H1 (cell line): ENCODE data around the gene LCMT1. TPM values are rescaled to one million over a fixed set of nuclear protein-coding genes. Genes with fewer than 3 reads are reported as not detected.

Experiments
- CTCF ChIA-PET: fragments of 300-600 bp; sonication (Branson Sonifier 250); formaldehyde crosslinking; loops from one replicate; lab custom pipeline; 2021; ENCODE audit not compliant: partially characterized antibody; lab: Charles Lee
- POLR2A ChIA-PET: fragments of 300-600 bp; sonication (Branson Sonifier 250); formaldehyde crosslinking; loops from one replicate; lab custom pipeline; 2021; ENCODE audit warnings: inconsistent platforms; ENCODE audit not compliant: partially characterized antibody; lab: Charles Lee
- DNase-seq, 2 experiments: peaks; one replicate each; pipeline versions ENCODE4 v3.0.0 to v3.0.0-alpha.2; 2010 to 2022; ENCODE audit warnings: low spot score in 2 of 2, low read depth in 1 of 2, mixed read lengths in 1 of 2
- FAIRE-seq: peaks from 2 replicates; lab custom pipeline; 2011; peaks lifted over from hg19 to GRCh38; lab: Jason Lieb, UNC
- H2AFZ ChIP-seq: 2 replicates; pipeline ENCODE4 v1.8.1; 2012; ENCODE audit warnings: low read length, inconsistent platforms
- H2AK5ac ChIP-seq: 2 replicates; pipeline ENCODE4 v1.6.1; 2013; ENCODE audit warnings: low read depth, low read length
- H2BK120ac ChIP-seq: replicated peaks from 2 replicates; pipeline ENCODE3; 2013; ENCODE audit warnings: low read depth, low read length, inconsistent platforms
- H2BK12ac ChIP-seq: 2 replicates; pipeline ENCODE4 v1.6.1; 2013; ENCODE audit warnings: low read depth, low read length
- H2BK15ac ChIP-seq: 2 replicates; pipeline ENCODE4 v1.6.1; 2013; ENCODE audit warnings: low read length
- H2BK20ac ChIP-seq: 2 replicates; pipeline ENCODE4 v1.6.1; 2013; ENCODE audit warnings: low read length
- H2BK5ac ChIP-seq: 2 replicates; pipeline ENCODE4 v1.6.1; 2013; ENCODE audit warnings: low read depth, low read length
- H3K14ac ChIP-seq: 2 replicates; pipeline ENCODE4 v1.6.1; 2013; ENCODE audit warnings: inconsistent platforms; ENCODE audit not compliant: insufficient read length
- H3K18ac ChIP-seq: 2 replicates; pipeline ENCODE4 v1.6.1; 2013; ENCODE audit warnings: low read length; ENCODE audit errors: extremely low read depth
- H3K23ac ChIP-seq: 2 replicates; pipeline ENCODE4 v1.6.1; 2013; ENCODE audit warnings: inconsistent platforms; ENCODE audit not compliant: insufficient read length
- H3K23me2 ChIP-seq: 2 replicates; pipeline ENCODE4 v1.6.1; 2013; ENCODE audit warnings: low read depth, low read length
- H3K27ac ChIP-seq: 2 replicates; pipeline ENCODE4 v1.6.1; 2011; ENCODE audit warnings: low read depth, low read length, inconsistent platforms
- H3K27me3 ChIP-seq, 4 experiments: replicated peaks in 1 of 4; 1 replicate in 1 of 4; 2 replicates in 3 of 4; pipeline versions ENCODE4 v1.6.1 to v1.8.1; 2011 to 2013; ENCODE audit warnings: low read length in 3 of 4, mild to moderate bottlenecking in 3 of 4, inconsistent platforms in 2 of 4, mixed read lengths in 2 of 4, moderate library complexity in 1 of 4; ENCODE audit not compliant: control insufficient read depth in 3 of 4, insufficient read depth in 3 of 4; ENCODE audit errors: extremely low read depth in 1 of 4
- H3K36me3 ChIP-seq, 4 experiments: 2 replicates each; pipeline versions ENCODE4 v1.6.1 to v1.8.1; 2011 to 2013; ENCODE audit warnings: mild to moderate bottlenecking in 4 of 4, low read length in 3 of 4, moderate library complexity in 2 of 4, control low read depth in 1 of 4, inconsistent platforms in 1 of 4; ENCODE audit not compliant: insufficient read depth in 4 of 4, control insufficient read depth in 2 of 4
- H3K4ac ChIP-seq: replicated peaks from 2 replicates; pipeline ENCODE3; 2013; ENCODE audit warnings: low read length, low read depth, mixed read lengths, inconsistent platforms; ENCODE audit not compliant: insufficient read length
- H3K4me1 ChIP-seq, 4 experiments: replicated peaks in 1 of 4; 1 replicate in 1 of 4; 2 replicates in 3 of 4; pipeline versions ENCODE4 v1.6.1 to v1.8.1; 2011 to 2013; ENCODE audit warnings: low read length in 3 of 4, inconsistent platforms in 2 of 4, mixed read lengths in 1 of 4; ENCODE audit not compliant: insufficient read depth in 4 of 4, control insufficient read depth in 3 of 4
- H3K4me2 ChIP-seq, 2 experiments: 2 replicates each; pipeline versions ENCODE4 v1.6.1 to v1.8.1; 2011 to 2013; ENCODE audit warnings: low read depth in 2 of 2, low read length in 2 of 2, control low read depth in 1 of 2, inconsistent platforms in 1 of 2, mild to moderate bottlenecking in 1 of 2; ENCODE audit not compliant: insufficient read depth in 1 of 2
- H3K4me3 ChIP-seq, 4 experiments: fragments of 200-600, 300-600 bp in 1 of 4; sonication (generic), shearing (Covaris generic), sonication (Bioruptor Twin) in 1 of 4; 2 replicates each; pipeline versions ENCODE4 v1.5.1 to v1.8.1; 2011 to 2016; ENCODE audit warnings: low read length in 4 of 4, low read depth in 3 of 4, control low read depth in 2 of 4, inconsistent platforms in 2 of 4, mild to moderate bottlenecking in 2 of 4, mixed read lengths in 1 of 4, moderate library complexity in 1 of 4; ENCODE audit not compliant: insufficient read depth in 2 of 4; ENCODE audit errors: extremely low read depth in 1 of 4
- H3K56ac ChIP-seq: replicated peaks from 2 replicates; pipeline ENCODE3; 2013; ENCODE audit warnings: low read depth, mild to moderate bottlenecking, mixed read lengths, low read length, inconsistent platforms; ENCODE audit not compliant: insufficient read length
- H3K79me1 ChIP-seq: 2 replicates; pipeline ENCODE4 v1.6.1; 2013; ENCODE audit warnings: low read depth, low read length, control low read depth
- H3K79me2 ChIP-seq, 2 experiments: 2 replicates each; pipeline versions ENCODE4 v1.6.1 to v1.8.1; 2012 to 2013; ENCODE audit warnings: low read length in 2 of 2, mild to moderate bottlenecking in 2 of 2, inconsistent platforms in 1 of 2; ENCODE audit not compliant: insufficient read depth in 2 of 2, control insufficient read depth in 1 of 2
- H3K9ac ChIP-seq, 4 experiments: replicated peaks in 1 of 4; 1 replicate in 1 of 4; 2 replicates in 3 of 4; pipeline versions ENCODE4 v1.6.1 to v1.8.1; 2011 to 2013; ENCODE audit warnings: low read depth in 3 of 4, low read length in 3 of 4, control low read depth in 2 of 4, mild to moderate bottlenecking in 2 of 4, moderate library complexity in 2 of 4, inconsistent platforms in 1 of 4; ENCODE audit errors: extremely low read depth in 1 of 4
- H3K9me3 ChIP-seq, 2 experiments: 2 replicates each; pipeline versions ENCODE4 v1.6.1 to v1.8.1; 2012 to 2013; ENCODE audit warnings: mild to moderate bottlenecking in 2 of 2, moderate library complexity in 2 of 2, control low read depth in 1 of 2, inconsistent platforms in 1 of 2, low read depth in 1 of 2, low read length in 1 of 2, mixed read lengths in 1 of 2; ENCODE audit not compliant: insufficient read depth in 2 of 2
- H4K20me1 ChIP-seq, 2 experiments: replicated peaks in 1 of 2; 2 replicates each; pipeline versions ENCODE3 to v1.8.1; 2011 to 2013; ENCODE audit warnings: inconsistent platforms in 2 of 2, low read length in 2 of 2, mild to moderate bottlenecking in 1 of 2; ENCODE audit not compliant: insufficient read depth in 2 of 2, control insufficient read depth in 1 of 2
- H4K5ac ChIP-seq: 2 replicates; pipeline ENCODE4 v1.6.1; 2013; ENCODE audit warnings: low read length, low read depth, mixed read lengths, inconsistent platforms; ENCODE audit not compliant: insufficient read length
- H4K8ac ChIP-seq: 2 replicates; pipeline ENCODE4 v1.8.0; 2013; ENCODE audit warnings: mild to moderate bottlenecking, moderate library complexity, low read length, inconsistent platforms; ENCODE audit not compliant: insufficient read depth; ENCODE audit errors: extremely low read depth
- H4K91ac ChIP-seq: replicated peaks from 2 replicates; pipeline ENCODE3; 2013; ENCODE audit warnings: low read length, mixed read lengths, inconsistent platforms; ENCODE audit not compliant: insufficient read length
- CBX8 ChIP-seq: fragments of 300-800, 300-1000 bp; sonication (generic); IDR thresholded peaks from 2 replicates; pipeline ENCODE4 v1.7.1; 2016; ENCODE audit warnings: low read depth, low read length, borderline replicate concordance
- CTBP2 ChIP-seq: IDR thresholded peaks from 2 replicates; pipeline ENCODE4 v1.7.0; 2011; ENCODE audit warnings: borderline replicate concordance, mild to moderate bottlenecking, moderate library complexity, mixed read lengths, low read length; ENCODE audit not compliant: insufficient read depth, insufficient read length
- JUND ChIP-seq: IDR thresholded peaks from 2 replicates; pipeline ENCODE4 v1.6.1; 2011; ENCODE audit warnings: mild to moderate bottlenecking, improper control_type of control experiment, low read length
- NRF1 ChIP-seq: IDR thresholded peaks from 2 replicates; pipeline ENCODE4 v1.6.1; 2011; ENCODE audit warnings: mild to moderate bottlenecking, low read depth, low read length, improper control_type of control experiment
- SIX5 ChIP-seq: IDR thresholded peaks from 2 replicates; pipeline ENCODE4 v1.6.1; 2011; ENCODE audit warnings: mild to moderate bottlenecking, low read depth, low read length
- TCF12 ChIP-seq: IDR thresholded peaks from 2 replicates; pipeline ENCODE4 v1.6.1; 2011; ENCODE audit warnings: low read depth, mild to moderate bottlenecking, low read length
- WGBS, 2 experiments: shearing (Covaris generic) in 1 of 2; methylation state at CpG; one replicate each; pipeline versions ENCODE4 v1.1.6 to v1.1.7; 2013 to 2015; ENCODE audit warnings: low lambda C conversion rate in 2 of 2, mixed read lengths in 2 of 2, inconsistent platforms in 1 of 2, low coverage in 1 of 2, missing lambda C conversion rate in 1 of 2; ENCODE audit not compliant: insufficient replicate concordance in 2 of 2, insufficient coverage in 1 of 2, insufficient read length in 1 of 2; ENCODE audit errors: extremely low coverage in 1 of 2, missing lambda C conversion rate in 1 of 2; 5-methylcytosine and 5-hydroxymethylcytosine counted together
- polyA plus RNA-seq, 7 experiments: library from polyadenylated mRNA; depleted of rRNA in 3 of 7; stranded (reverse) in 5 of 7; unstranded in 2 of 7; fragments of >200 nt in 5 of 7; fragments of 200-250 nt in 2 of 7; gene quantifications; 1 replicate in 5 of 7; 2 replicates in 1 of 7; 4 replicates in 1 of 7; pipeline versions ENCODE4 v1.2.1 to v1.2.3, GENCODE V29; 2011 to 2013; ENCODE audit warnings: missing spikeins in 2 of 7, mixed read lengths in 2 of 7
- total RNA-seq: library from RNA; stranded (reverse); fragmentation: NEBNext Ultra II Directional; extraction: Animal tissue kit (Norgen Biotek cat#: 25700); gene quantifications from 2 replicates; pipeline ENCODE4 v1.2.1, GENCODE V29; 2021

The LCMT1 gene
- total and polyA plus RNA-seq, 2 of the 8 experiments (the other 6 are each of a cell fraction or from before 2014, with no cell fraction given) = 61.0 to 80.8 TPM

- Histone ChIP-seq H2BK20ac (no peak overlapping the region), H2BK120ac (no peak overlapping the region), H3K14ac (no peak overlapping the region), H3K18ac (no peak overlapping the region), H3K23ac (no peak overlapping the region), H3K36me3 (peaks cover 7 to 43% (median 26%) of the 10 kb centered on the region in 4 experiments; a peak in 7 of 8 replicates), H3K9ac (no peak overlapping the region), H3K79me2 (no peaks in the 10 kb centered on the region), H2BK12ac (no peak overlapping the region), H3K4me2 (no peak overlapping the region), H4K91ac (no peak overlapping the region), H3K9me3 (no peaks in the 10 kb centered on the region), H2AFZ (no peak overlapping the region), H3K79me1 (no peaks in the 10 kb centered on the region; the same call in 1 of the 2 replicates), H2BK15ac (no peak overlapping the region), H3K23me2 (no peaks in the 10 kb centered on the region), H4K20me1 (no peaks in the 10 kb centered on the region), H2AK5ac (no peak overlapping the region), H4K8ac (no peak overlapping the region), H3K27me3 (no peaks in the 10 kb centered on the region), H2BK5ac (no peak overlapping the region), H3K4me1 (no peaks in the 10 kb centered on the region), H3K4me3 (no peak overlapping the region), H4K5ac (no peak overlapping the region), H3K27ac (no peak overlapping the region), H3K4ac (no peak overlapping the region), H3K56ac (no peak overlapping the region)
- CTCF ChIA-PET = interaction anchor here (0.9 to 1.2 kb wide), 2 partner anchors 11 to 87 kb away, joined by 3 to 5 read pairs; no protein-coding TSS in a partner anchor
- FAIRE-seq (no peak), DNase-seq (no peak)
- POLR2A ChIA-PET = interaction anchor here (1.2 kb wide), 1 partner anchor 10 kb away, joined by 3 read pairs; no protein-coding TSS in a partner anchor
- WGBS, 2 experiments = 85% methylated on average over 6 of the region's 6 CpGs; no CpG with 5 or more reads in 1 of the 2 experiments
- no peak for TF ChIP-seq CBX8
- TF ChIP-seq CTBP2 = no peak
- TF ChIP-seq NRF1 = no peak
- TF ChIP-seq TCF12 = no peak
- TF ChIP-seq SIX5 = no peak
- TF ChIP-seq JUND = no peak
These were observed 26.6 kb downstream of the LCMT1 start for GRCh38 chr16:25138130-25138529.
